Vagina (tissue), 2 donors: ENCODE measurements around the gene DNAJC11. TPM values are rescaled to one million over a fixed set of nuclear protein-coding genes. Genes with fewer than 3 reads are reported as not detected.

Source experiments
- DNase-seq, 2 donors: peaks; one replicate each; pipeline ENCODE4 v3.0.0-alpha.2; 2017; ENCODE audit errors: extremely low spot score in 2 of 2
- H3K27ac ChIP-seq: fragments of 200-600 bp; sonication (generic); one replicate; pipeline ENCODE4 v1.5.1; 2019
- H3K27me3 ChIP-seq: fragments of 200-600 bp; sonication (generic); one replicate; pipeline ENCODE4 v1.5.1; 2019
- H3K36me3 ChIP-seq, 2 donors: fragments of 200-600 bp; sonication (generic); one replicate each; pipeline ENCODE4 v1.5.1; 2017 to 2019
- H3K4me1 ChIP-seq: fragments of 200-600 bp; sonication (generic); one replicate; pipeline ENCODE4 v1.5.1; 2019
- H3K4me3 ChIP-seq, 2 donors: fragments of 200-600 bp; sonication (generic); 1 replicate in 1 of 2; 2 replicates in 1 of 2; pipeline ENCODE4 v1.5.1; 2016 to 2019
- H3K9me3 ChIP-seq: fragments of 200-600 bp; sonication (generic); one replicate; pipeline ENCODE4 v1.5.1; 2019
- POLR2A ChIP-seq, 2 donors: fragments of 450-650 bp; IDR thresholded peaks; one replicate each; pipeline ENCODE4 v1.6.1; 2017; ENCODE audit warnings: antibody characterized with exemption in 2 of 2, mild to moderate bottlenecking in 2 of 2, moderate library complexity in 2 of 2
- POLR2AphosphoS5 ChIP-seq, 2 donors: sonication (generic); formaldehyde crosslinking; IDR thresholded peaks; one replicate each; pipeline ENCODE4 v1.9.0; 2017; ENCODE audit warnings: antibody characterized with exemption in 2 of 2, mild to moderate bottlenecking in 2 of 2, low read depth in 1 of 2; ENCODE audit not compliant: insufficient read depth in 1 of 2
- intact Hi-C: fragments of 100-400 bp; cut with DNase I; formaldehyde crosslinking; loops from one replicate; pipeline ENCODE4 v1.15.1; 2023
- total RNA-seq: library from RNA; depleted of rRNA; stranded (reverse); fragments of >200 nt; gene quantifications from one replicate; pipeline ENCODE4 v1.2.3, GENCODE V29; 2016
- TF ChIP-seq, protein P1 (sequence below), 3 experiments: fragments of 450-650 bp in 2 of 3; fragments of 200-600 bp in 1 of 3; sonication (generic) in 1 of 3; IDR thresholded peaks; one replicate each; pipeline ENCODE4 v1.5.1; 2017 to 2019; ENCODE audit warnings: antibody characterized with exemption in 3 of 3, mild to moderate bottlenecking in 2 of 3, moderate library complexity in 2 of 3

The DNAJC11 gene
- total RNA-seq, 1 donor from 2014 or later = 29.2 TPM

DNA sequence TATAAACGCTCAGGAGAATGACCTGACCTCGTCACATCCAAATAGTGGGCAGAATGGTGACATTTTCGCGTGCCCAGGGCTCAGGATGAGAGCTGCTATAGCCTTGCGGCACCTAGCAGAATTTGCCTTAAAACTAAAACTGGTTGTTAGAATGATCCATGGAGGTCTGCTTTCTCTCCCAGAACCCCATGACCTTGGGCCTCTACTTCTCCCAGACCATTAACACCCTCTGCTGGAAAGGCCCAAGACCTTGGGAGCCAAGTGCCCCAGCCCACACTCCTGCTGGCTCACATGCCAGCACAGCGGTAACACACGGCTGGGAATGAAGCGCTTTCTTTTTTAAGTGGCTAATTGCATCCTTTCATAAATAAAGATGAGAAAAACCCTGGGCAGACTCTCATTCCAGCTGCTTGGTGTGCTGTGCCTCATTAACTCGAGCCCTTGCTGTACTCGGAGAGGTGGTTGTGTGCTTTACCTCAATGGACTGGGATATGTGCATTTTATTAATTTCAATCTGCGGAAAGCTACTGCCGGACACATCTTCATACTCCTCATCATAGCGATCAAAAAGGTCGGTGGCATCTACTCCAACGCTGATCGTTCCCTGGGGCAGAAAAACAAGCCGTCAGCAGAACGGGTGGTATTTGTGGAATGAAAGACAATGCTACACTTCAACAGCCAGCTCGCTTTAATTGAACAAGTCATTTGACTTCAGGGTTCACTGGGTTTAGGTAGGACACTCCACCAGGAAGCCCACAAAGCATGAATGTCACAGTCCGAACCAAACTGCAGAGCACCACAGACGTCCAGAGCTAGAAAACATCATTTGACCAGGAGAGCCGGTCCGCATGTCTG is 48.0 kb downstream of the DNAJC11 start:
- no peak overlapping the region for H3K4me3 ChIP-seq
- no peak for DNase-seq
- TF ChIP-seq POLR2AphosphoS5 (IDR thresholded peaks at IDR 0.05; ENCODE audit: insufficient read depth in 1 of 2, low read depth in 1 of 2) = no peak
- TF ChIP-seq, protein P1, sequence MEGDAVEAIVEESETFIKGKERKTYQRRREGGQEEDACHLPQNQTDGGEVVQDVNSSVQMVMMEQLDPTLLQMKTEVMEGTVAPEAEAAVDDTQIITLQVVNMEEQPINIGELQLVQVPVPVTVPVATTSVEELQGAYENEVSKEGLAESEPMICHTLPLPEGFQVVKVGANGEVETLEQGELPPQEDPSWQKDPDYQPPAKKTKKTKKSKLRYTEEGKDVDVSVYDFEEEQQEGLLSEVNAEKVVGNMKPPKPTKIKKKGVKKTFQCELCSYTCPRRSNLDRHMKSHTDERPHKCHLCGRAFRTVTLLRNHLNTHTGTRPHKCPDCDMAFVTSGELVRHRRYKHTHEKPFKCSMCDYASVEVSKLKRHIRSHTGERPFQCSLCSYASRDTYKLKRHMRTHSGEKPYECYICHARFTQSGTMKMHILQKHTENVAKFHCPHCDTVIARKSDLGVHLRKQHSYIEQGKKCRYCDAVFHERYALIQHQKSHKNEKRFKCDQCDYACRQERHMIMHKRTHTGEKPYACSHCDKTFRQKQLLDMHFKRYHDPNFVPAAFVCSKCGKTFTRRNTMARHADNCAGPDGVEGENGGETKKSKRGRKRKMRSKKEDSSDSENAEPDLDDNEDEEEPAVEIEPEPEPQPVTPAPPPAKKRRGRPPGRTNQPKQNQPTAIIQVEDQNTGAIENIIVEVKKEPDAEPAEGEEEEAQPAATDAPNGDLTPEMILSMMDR (IDR thresholded peaks at IDR 0.05) = no peak
- H3K4me1 ChIP-seq = no peaks in the 10 kb centered on the region
- H3K27me3 ChIP-seq = no peaks in the 10 kb centered on the region
- no peaks in the 10 kb centered on the region for H3K9me3 ChIP-seq
- intact Hi-C loops = no loop called here
- peaks cover 0 to 30% of the 10 kb centered on the region in 2 donors for H3K36me3 ChIP-seq
- H3K27ac ChIP-seq = no peak overlapping the region

DNA sequence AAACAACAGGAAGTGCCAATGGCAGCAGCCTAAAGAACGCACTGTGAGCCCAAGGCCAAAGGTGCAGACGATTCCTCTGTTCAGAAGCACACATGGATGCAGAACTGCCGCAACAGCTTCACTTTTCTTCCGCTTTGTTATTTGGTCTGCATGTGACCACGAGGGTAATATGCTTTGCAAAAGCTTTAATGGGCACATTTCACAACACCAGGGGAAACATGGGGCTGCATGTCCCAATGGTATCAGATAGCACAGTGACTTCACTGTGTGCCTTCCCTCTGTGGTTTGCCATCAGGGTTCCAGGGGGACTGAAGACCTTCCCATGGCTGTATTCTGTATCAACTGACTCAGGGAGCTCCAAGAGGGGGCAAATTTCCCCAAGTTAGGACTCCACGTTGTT is 48.6 kb downstream of the DNAJC11 start:
- H3K4me3 ChIP-seq = no peak overlapping the region
- no peaks in the 10 kb centered on the region for H3K27me3 ChIP-seq
- no peak for TF ChIP-seq POLR2A (IDR thresholded peaks at IDR 0.05)
- TF ChIP-seq POLR2AphosphoS5 (IDR thresholded peaks at IDR 0.05; ENCODE audit: insufficient read depth in 1 of 2, low read depth in 1 of 2) = no peak
- TF ChIP-seq, protein P1 (IDR thresholded peaks at IDR 0.05) = no peak
- H3K36me3 ChIP-seq = peaks cover 0 to 30% of the 10 kb centered on the region in 2 donors
- intact Hi-C loops = no loop called here
- H3K9me3 ChIP-seq = no peaks in the 10 kb centered on the region
- H3K4me1 ChIP-seq = no peaks in the 10 kb centered on the region
- no peak overlapping the region for H3K27ac ChIP-seq
- DNase-seq = no peak

DNA sequence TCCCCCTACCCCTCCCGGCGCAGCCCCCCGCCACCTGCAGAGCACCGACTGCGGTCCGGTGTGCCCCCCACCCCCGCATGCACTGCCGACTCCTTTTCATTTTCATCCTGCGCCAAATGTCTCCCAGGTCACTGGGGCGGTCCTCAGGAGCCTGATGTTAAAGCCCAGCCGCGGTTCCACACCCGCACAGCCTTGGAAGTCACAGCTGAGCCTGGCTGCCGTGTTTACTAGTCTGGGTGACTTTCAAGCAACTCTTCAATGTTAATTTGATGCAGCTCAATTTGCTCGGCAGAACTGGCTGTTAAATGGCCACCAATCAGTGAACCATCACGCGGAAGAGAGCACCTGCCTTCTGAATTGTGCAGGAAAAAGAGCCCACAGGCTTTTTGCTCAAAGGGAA is 49.7 kb downstream of the DNAJC11 start:
- intact Hi-C loops = no loop called here
- no peak for TF ChIP-seq POLR2AphosphoS5 (IDR thresholded peaks at IDR 0.05; ENCODE audit: insufficient read depth in 1 of 2, low read depth in 1 of 2)
- TF ChIP-seq, protein P1 (IDR thresholded peaks at IDR 0.05) = no peak
- no peak for TF ChIP-seq POLR2A (IDR thresholded peaks at IDR 0.05)
- Histone ChIP-seq H3K27me3 (no peaks in the 10 kb centered on the region), H3K9me3 (no peaks in the 10 kb centered on the region), H3K4me1 (no peaks in the 10 kb centered on the region), H3K4me3 (no peak overlapping the region), H3K27ac (no peak overlapping the region), H3K36me3 (peaks cover 0 to 30% of the 10 kb centered on the region in 2 donors)
- DNase-seq = no peak

DNA sequence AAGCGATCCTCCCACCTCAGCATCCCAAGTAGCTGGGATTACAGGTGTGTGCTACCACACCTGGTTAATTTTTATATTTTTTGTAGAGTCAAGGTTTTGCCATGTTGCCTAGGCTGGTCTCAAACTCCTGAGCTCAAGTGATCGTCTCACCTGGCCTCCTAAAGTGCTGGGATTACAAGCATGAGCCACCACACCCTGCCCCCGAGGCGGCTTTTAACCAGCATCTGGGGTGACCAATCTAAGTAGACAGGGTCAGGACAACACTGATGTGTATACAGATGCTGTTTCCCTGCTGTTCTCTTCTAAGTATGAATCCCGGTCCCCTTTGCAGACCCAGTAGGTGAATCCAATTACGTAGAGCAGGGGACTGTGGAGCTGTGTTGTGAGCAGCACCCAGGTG is 53.1 kb downstream of the DNAJC11 start:
- TF ChIP-seq POLR2A (IDR thresholded peaks at IDR 0.05) = no peak
- no peaks in the 10 kb centered on the region for H3K27me3 ChIP-seq
- H3K36me3 ChIP-seq = peaks cover 0 to 42% of the 10 kb centered on the region in 2 donors
- intact Hi-C loops = loop anchor here (5.0 to 10.0 kb wide), 2 partner anchors 91 to 164 kb away; partner anchors contain the start of gene TAS1R1
- H3K27ac ChIP-seq = no peak overlapping the region
- DNase-seq = no peak
- H3K9me3 ChIP-seq = no peaks in the 10 kb centered on the region
- no peak overlapping the region for H3K4me3 ChIP-seq
- H3K4me1 ChIP-seq = no peaks in the 10 kb centered on the region

DNA sequence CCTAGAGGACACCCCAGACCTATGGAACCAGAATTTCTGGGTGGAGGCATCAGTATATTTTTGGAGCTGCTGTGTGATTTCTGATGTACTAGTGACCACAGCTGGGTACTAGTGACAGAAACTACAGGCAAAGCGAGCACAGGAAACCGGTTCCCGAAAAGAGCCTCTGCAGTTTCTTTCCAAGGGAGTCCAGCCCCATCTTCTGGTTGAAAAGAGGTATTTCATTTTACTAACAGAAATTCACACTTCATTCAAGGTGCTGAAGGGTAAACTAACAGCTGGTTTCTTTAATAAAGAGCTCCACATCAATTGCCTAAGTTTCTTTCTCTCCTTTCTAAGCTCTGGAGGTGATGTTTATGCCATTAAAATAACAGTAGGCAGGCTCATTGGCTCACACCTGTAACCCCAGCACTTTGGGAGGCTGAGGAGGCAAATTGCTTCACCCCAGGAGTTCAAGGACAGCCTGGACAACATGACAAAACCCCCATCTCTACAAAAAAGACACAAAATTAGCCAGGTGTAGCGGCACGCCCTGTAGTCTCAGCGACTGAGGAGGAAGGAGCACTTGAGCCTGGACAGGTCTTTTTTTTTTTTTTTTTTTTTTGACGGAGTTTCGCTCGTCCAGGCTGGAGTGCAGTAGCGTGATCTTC is 55.0 kb downstream of the DNAJC11 start:
- no peak for TF ChIP-seq POLR2A (IDR thresholded peaks at IDR 0.05)
- TF ChIP-seq POLR2AphosphoS5 (IDR thresholded peaks at IDR 0.05; ENCODE audit: insufficient read depth in 1 of 2, low read depth in 1 of 2) = peak in 1 of 2 donors; percentile 33
- TF ChIP-seq, protein P1 (IDR thresholded peaks at IDR 0.05) = peak; percentile 45 to 74 (median 51)
- H3K9me3 ChIP-seq = no peaks in the 10 kb centered on the region
- no peak overlapping the region for H3K4me3 ChIP-seq
- DNase-seq = no peak
- intact Hi-C loops = loop anchor here (5.0 to 10.0 kb wide), 2 partner anchors 89 to 162 kb away; partner anchors contain the start of gene TAS1R1
- no peaks in the 10 kb centered on the region for H3K27me3 ChIP-seq
- peaks cover 0 to 28% of the 10 kb centered on the region in 2 donors for H3K36me3 ChIP-seq
- H3K4me1 ChIP-seq = no peaks in the 10 kb centered on the region
- no peak overlapping the region for H3K27ac ChIP-seq
